NCI-H82 (cell line): Measurements from ENCODE around the gene CACNG7.

Experiments
- DNase-seq: peaks from one replicate; lab custom pipeline; 2025; lab: John Stamatoyannopoulos, UW

Gene CACNG7

GRCh38 chr19:53879140-53880081 lies 29.7 kb upstream of the CACNG7 start:
- peak; percentile 93 for DNase-seq

GRCh38 chr19:53880711-53881481 lies 28.2 kb upstream of the CACNG7 start:
- DNase-seq = no peak

GRCh38 chr19:53881482-53882390 lies 27.3 kb upstream of the CACNG7 start, which contains the start of gene PRKCG:
PRKCG (plus strand) TSS chr19:53882197; CDS start chr19:53882495, 298 bp downstream.
- DNase-seq = peak; percentile 57

GRCh38 chr19:53882391-53883050 lies 26.6 kb upstream of the CACNG7 start:
- no peak for DNase-seq

- DNase-seq = no peak
Observed at GRCh38 chr19:53883231-53883661, 25.8 kb upstream of the CACNG7 start.

GRCh38 chr19:53883741-53884140 lies 25.3 kb upstream of the CACNG7 start:
- no peak for DNase-seq

- DNase-seq = no peak
Observed at GRCh38 chr19:53884256-53884655, 24.8 kb upstream of the CACNG7 start.

- no peak for DNase-seq
Observed at GRCh38 chr19:53885036-53885435, 24.0 kb upstream of the CACNG7 start.

- DNase-seq = no peak
Observed at GRCh38 chr19:53892301-53892980, 16.6 kb upstream of the CACNG7 start.

GRCh38 chr19:53892981-53893325 lies 16.1 kb upstream of the CACNG7 start:
- DNase-seq = peak; percentile 51

GRCh38 chr19:53894707-53895106 lies 14.4 kb upstream of the CACNG7 start:
- DNase-seq = no peak

- DNase-seq = no peak
Observed at GRCh38 chr19:53896682-53897081, 12.4 kb upstream of the CACNG7 start.

GRCh38 chr19:53897459-53897858 lies 11.6 kb upstream of the CACNG7 start:
- DNase-seq = no peak

- no peak for DNase-seq
Observed at GRCh38 chr19:53898166-53898565, 10.9 kb upstream of the CACNG7 start.

GRCh38 chr19:53898636-53899341 lies 10.3 kb upstream of the CACNG7 start:
- peak; percentile 61 for DNase-seq

GRCh38 chr19:53900191-53900860 lies 8.8 kb upstream of the CACNG7 start:
- DNase-seq = no peak

- no peak for DNase-seq
Observed at GRCh38 chr19:53903055-53903680, 5.9 kb upstream of the CACNG7 start.

GRCh38 chr19:53904909-53905308 lies 4.2 kb upstream of the CACNG7 start:
- DNase-seq = no peak

GRCh38 chr19:53905787-53906186 lies 3.3 kb upstream of the CACNG7 start:
- no peak for DNase-seq
